Measurements from ENCODE around the gene EEFSEC.

GRCh38 chr3:128351546-128351945 is 198.3 kb downstream of the EEFSEC start:
- TF ChIP-seq CTCF (IDR thresholded peaks at IDR 0.05) (no peak), POLR2A (IDR thresholded peaks at IDR 0.05) (no peak)
